Heart right ventricle (tissue), 16 donors: ENCODE data around the gene MAP2K5. TPM values are rescaled to one million over a fixed set of nuclear protein-coding genes. Genes with fewer than 3 reads are reported as not detected.

ENCODE experiments used
- ATAC-seq, 8 donors: fragments of 200-7000 bp; cut with Tn5 transposase; one replicate each; pipeline ENCODE4 v1.9.1; 2020; ENCODE audit warnings: mild to moderate bottlenecking in 8 of 8, moderate library complexity in 8 of 8, moderate number of reproducible peaks in 1 of 8
- DNase-seq, 2 donors: peaks; one replicate each; pipeline ENCODE4 v3.0.0-alpha.2; 2020
- H3K27ac ChIP-seq, 10 donors: fragments of 200-600 bp; sonication (generic) in 2 of 10; one replicate each; pipeline versions ENCODE4 v1.5.0 to v1.8.0; 2020 to 2022; ENCODE audit warnings: mild to moderate bottlenecking in 3 of 10
- H3K27me3 ChIP-seq, 7 donors: fragments of 200-600 bp; one replicate each; pipeline ENCODE4 v1.8.0; 2021 to 2022; ENCODE audit warnings: mild to moderate bottlenecking in 2 of 7
- H3K36me3 ChIP-seq, 9 donors: fragments of 200-600 bp; sonication (generic) in 1 of 9; one replicate each; pipeline versions ENCODE4 v1.5.0 to v1.8.0; 2020 to 2022; ENCODE audit warnings: mild to moderate bottlenecking in 2 of 9
- H3K4me1 ChIP-seq, 9 donors: fragments of 200-600 bp; sonication (generic) in 1 of 9; one replicate each; pipeline versions ENCODE4 v1.5.0 to v1.8.0; 2020 to 2022; ENCODE audit warnings: mild to moderate bottlenecking in 4 of 9
- H3K4me3 ChIP-seq, 10 donors: fragments of 200-600 bp; sonication (generic) in 2 of 10; one replicate each; pipeline versions ENCODE4 v1.5.0 to v1.8.0; 2020 to 2022; ENCODE audit warnings: mild to moderate bottlenecking in 7 of 10, moderate library complexity in 2 of 10
- H3K9me3 ChIP-seq, 11 donors: fragments of 200-600 bp in 10 of 11; sonication (generic) in 2 of 11; one replicate each; pipeline versions ENCODE4 v1.5.0 to v1.8.0; 2013 to 2022; ENCODE audit warnings: mild to moderate bottlenecking in 2 of 11, control low read depth in 1 of 11, moderate library complexity in 1 of 11
- CTCF ChIP-seq, 9 donors: fragments of 200-600 bp; sonication (generic) in 2 of 9; IDR thresholded peaks; one replicate each; pipeline versions ENCODE4 v1.5.0 to v1.8.0; 2021 to 2022; ENCODE audit warnings: antibody characterized with exemption in 9 of 9, mild to moderate bottlenecking in 5 of 9, moderate library complexity in 1 of 9
- WGBS, 2 donors: extraction: QIAGEN DNeasy Blood & Tissue Kit; methylation state at CpG; one replicate each; pipeline ENCODE4 v1.1.7; 2013; ENCODE audit warnings: inconsistent platforms in 1 of 2; 5-methylcytosine and 5-hydroxymethylcytosine counted together
- intact Hi-C, 10 donors: fragments of 100-400 bp; cut with DNase I; formaldehyde crosslinking; loops; one replicate each; pipeline versions ENCODE4 v1.11.1 to v1.14.2; 2022
- polyA plus RNA-seq, 2 donors: library from polyadenylated mRNA; stranded (reverse); fragments of 200-250 nt; gene quantifications; one replicate each; pipeline ENCODE4 v1.2.3, GENCODE V29; 2013
- total RNA-seq, 10 donors: library from RNA; stranded (reverse); fragmentation: NEBNext Ultra II Directional in 3 of 10; extraction: Animal tissue kit (Norgen Biotek cat#: 25700) in 3 of 10; gene quantifications; one replicate each; pipeline versions ENCODE4 v1.2.1 to v1.2.4, GENCODE V29; 2021 to 2023
- donor health status: Arrhythmogenic right ventricular cardiomyopathy.
- donor health status: ischemic (EF 13 %, LVEDD 7.1; RV severe dilation, severe dysfunction).
- donor health status: healthy with polysubstance abuse.
- donor health status: DM: no; HTN: yes; CAD: no.
- donor health status: DM: no; HTN: no; CAD: no.
- donor health status: ischemic (EF 25% LVEDD 6.9; RV normal size, moderate dysfunction).
- donor health status: ischemic (EF 25% LVEDD 5.7; RV mildly dilated, moderate dysfunction).
- donor health status: healthy.
- donor health status: DM: yes; HTN: yes; CAD: no.
- donor health status: Ischemic cardiomyopathy.
- donor health status: ischemic (EF 35%, LVEDD 5.7; RV mildly dilated, moderate dysfunction).
- donor health status: nonischemic (EF 11% LVEDD 7.7; RV severe dilation, severe dysfunction).
- donor health status: DM: yes; HTN: yes; CAD: no.
- donor health status: PGD.
- donor health status: ischemic (EF 29% LVEDD 5.4; RV normal size, mild dysfunction).
- donor health status: nonischemic (EF 23%, LVEDD 6.1; RV moderate dilation, normal function).

The MAP2K5 gene
- total and polyA plus RNA-seq, 12 donors, result 7.7 to 34.3 (median 21.0) TPM

DNA sequence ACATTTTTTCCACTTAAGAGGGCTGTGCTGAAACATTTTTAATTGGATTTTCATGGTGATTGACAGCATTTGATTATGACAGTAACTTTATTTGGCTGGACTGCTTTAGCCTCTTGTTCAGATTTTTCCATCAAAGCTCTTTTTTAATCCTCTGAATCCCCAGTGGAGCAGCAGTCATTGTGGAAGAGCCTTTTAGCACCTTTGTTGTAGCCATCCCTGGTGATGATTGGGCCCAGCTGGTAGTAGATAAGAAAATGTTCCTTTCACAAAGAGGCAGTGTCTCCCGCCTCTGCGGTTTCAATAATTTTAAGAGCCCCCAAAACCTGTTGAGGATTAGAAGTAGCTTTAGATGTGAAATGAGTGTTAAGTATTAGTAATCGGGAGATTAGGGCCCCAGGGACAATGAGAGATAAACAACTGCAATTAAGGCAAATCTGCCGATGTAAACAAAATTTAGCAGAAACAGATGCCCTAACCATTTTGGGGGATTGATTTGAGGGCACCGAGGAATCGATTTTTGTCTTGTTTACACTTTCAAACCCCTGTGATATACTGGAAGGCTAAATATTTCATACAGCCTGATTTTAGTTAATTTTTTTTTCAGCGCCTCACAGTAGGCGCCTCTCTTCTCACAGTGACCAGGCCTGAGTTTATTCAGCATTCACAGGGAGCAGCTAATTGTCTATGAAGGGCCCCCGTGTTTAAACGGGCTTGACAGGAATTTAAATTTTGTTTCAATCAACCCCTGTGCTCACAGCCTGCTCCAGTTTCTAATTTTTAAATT, 239.6 kb downstream of the MAP2K5 start:
- peaks cover 0 to 16% (median 0%) of the 10 kb centered on the region in 9 donors for H3K4me1 ChIP-seq
- TF ChIP-seq CTCF (IDR thresholded peaks at IDR 0.05), result no peak
- ATAC-seq, result no peak
- H3K27me3 ChIP-seq, result no peaks in the 10 kb centered on the region
- no peak for DNase-seq
- 75 to 78% methylated on average over 10 of the region's 10 CpGs for WGBS, 2 donors
- no peak overlapping the region for H3K4me3 ChIP-seq
- H3K36me3 ChIP-seq, result peaks cover 0 to 23% (median 0%) of the 10 kb centered on the region in 9 donors
- no peak overlapping the region for H3K27ac ChIP-seq
- intact Hi-C loops, result no loop called here
- no peaks in the 10 kb centered on the region for H3K9me3 ChIP-seq

- Histone ChIP-seq H3K36me3 (peaks cover 0 to 23% (median 0%) of the 10 kb centered on the region in 9 donors), H3K4me3 (no peak overlapping the region), H3K27ac (no peak overlapping the region), H3K4me1 (peaks cover 0 to 16% (median 0%) of the 10 kb centered on the region in 9 donors), H3K27me3 (no peaks in the 10 kb centered on the region), H3K9me3 (no peaks in the 10 kb centered on the region)
- no peak for ATAC-seq
- DNase-seq, result no peak
- intact Hi-C loops, result no loop called here
- WGBS, 2 donors, result 76 to 78% methylated on average over 7 of the region's 7 CpGs
- TF ChIP-seq CTCF (IDR thresholded peaks at IDR 0.05), result no peak
Measured at GRCh38 chr15:67782691-67782991, 240.1 kb downstream of the MAP2K5 start.

- no peaks in the 10 kb centered on the region for H3K27me3 ChIP-seq
- no peak overlapping the region for H3K27ac ChIP-seq
- peaks cover 0 to 16% (median 0%) of the 10 kb centered on the region in 9 donors for H3K4me1 ChIP-seq
- H3K36me3 ChIP-seq, result peaks cover 0 to 23% (median 0%) of the 10 kb centered on the region in 9 donors
- DNase-seq (no peak), ATAC-seq (no peak)
- H3K4me3 ChIP-seq, result no peak overlapping the region
- 91 to 92% methylated on average over 7 of the region's 7 CpGs for WGBS, 2 donors
- H3K9me3 ChIP-seq, result no peaks in the 10 kb centered on the region
- no peak for TF ChIP-seq CTCF (IDR thresholded peaks at IDR 0.05)
- intact Hi-C loops, result no loop called here
Measured at GRCh38 chr15:67783303-67783702, 240.8 kb downstream of the MAP2K5 start.

- Histone ChIP-seq H3K4me3 (no peak overlapping the region), H3K36me3 (peaks cover 0 to 23% (median 0%) of the 10 kb centered on the region in 9 donors), H3K9me3 (no peaks in the 10 kb centered on the region), H3K27ac (no peak overlapping the region), H3K4me1 (peaks cover 0 to 16% (median 0%) of the 10 kb centered on the region in 9 donors), H3K27me3 (no peaks in the 10 kb centered on the region)
- TF ChIP-seq CTCF (IDR thresholded peaks at IDR 0.05), result no peak
- WGBS, 2 donors, result 76 to 79% methylated on average over 4 of the region's 4 CpGs
- ATAC-seq (no peak), DNase-seq (no peak)
- intact Hi-C loops, result no loop called here
Measured at GRCh38 chr15:67784090-67784781, 241.7 kb downstream of the MAP2K5 start.
